ENCODE data around the gene NEK7. TPM values are rescaled to one million over a fixed set of nuclear protein-coding genes. Genes with fewer than 3 reads are reported as not detected.

NEK7 gene
- total and polyA plus RNA-seq, 7 donors: 15.2 to 312 (median 171) TPM

- H3K27ac ChIP-seq: peak overlapping the region in 1 of 4 donors; percentile 2
- H3K36me3 ChIP-seq: no peaks in the 10 kb centered on the region
- H3K9me3 ChIP-seq: no peaks in the 10 kb centered on the region
- no peaks in the 10 kb centered on the region for H3K27me3 ChIP-seq
- TF ChIP-seq EP300 (IDR thresholded peaks at IDR 0.05) (no peak), POLR2A (IDR thresholded peaks at IDR 0.05) (no peak), CTCF (IDR thresholded peaks at IDR 0.05) (no peak), POLR2AphosphoS5 (IDR thresholded peaks at IDR 0.05) (no peak)
- WGBS, 2 donors: 71 to 79% methylated on average over 4 of the region's 4 CpGs
- intact Hi-C loops (cut with DNase I): no loop called here
- H3K4me1 ChIP-seq: peaks cover 0 to 16% (median 8%) of the 10 kb centered on the region in 4 donors
- no peak for DNase-seq
- H3K4me3 ChIP-seq: no peak overlapping the region
Observed at GRCh38 chr1:198253259-198253658, 96.5 kb downstream of the NEK7 start.

GRCh38 chr1:198253668-198254067, 96.9 kb downstream of the NEK7 start:
- H3K4me3 ChIP-seq: no peak overlapping the region
- no peaks in the 10 kb centered on the region for H3K36me3 ChIP-seq
- no peaks in the 10 kb centered on the region for H3K27me3 ChIP-seq
- H3K4me1 ChIP-seq: peaks cover 0 to 20% (median 7%) of the 10 kb centered on the region in 4 donors
- H3K27ac ChIP-seq: peak overlapping the region in 1 of 4 donors; percentile 2
- intact Hi-C loops (cut with DNase I): no loop called here
- TF ChIP-seq POLR2AphosphoS5 (IDR thresholded peaks at IDR 0.05) (no peak), POLR2A (IDR thresholded peaks at IDR 0.05) (no peak), CTCF (IDR thresholded peaks at IDR 0.05) (no peak), EP300 (IDR thresholded peaks at IDR 0.05) (no peak)
- 55 to 71% methylated on average over 1 of the region's 1 CpG for WGBS, 2 donors
- no peak for DNase-seq
- no peaks in the 10 kb centered on the region for H3K9me3 ChIP-seq

- Histone ChIP-seq H3K27ac (no peak overlapping the region), H3K36me3 (no peaks in the 10 kb centered on the region), H3K4me1 (peaks cover 0 to 27% (median 7%) of the 10 kb centered on the region in 4 donors), H3K9me3 (no peaks in the 10 kb centered on the region), H3K4me3 (no peak overlapping the region), H3K27me3 (no peaks in the 10 kb centered on the region)
- DNase-seq: no peak
- intact Hi-C loops (cut with DNase I): no loop called here
- WGBS, 2 donors: 80 to 84% methylated on average over 2 of the region's 2 CpGs
- TF ChIP-seq CTCF (IDR thresholded peaks at IDR 0.05): no peak
- no peak for TF ChIP-seq POLR2A (IDR thresholded peaks at IDR 0.05)
Observed at GRCh38 chr1:198254521-198254920, 97.7 kb downstream of the NEK7 start.

GRCh38 chr1:198254948-198255347, 98.2 kb downstream of the NEK7 start:
- WGBS, 2 donors: 84 to 90% methylated on average over 1 of the region's 1 CpG
- H3K27me3 ChIP-seq: no peaks in the 10 kb centered on the region

More at GRCh38 chr1:198254948-198255347, 98.2 kb downstream of the NEK7 start:
- H3K4me3 ChIP-seq: no peak overlapping the region
- intact Hi-C loops (cut with DNase I): no loop called here
- TF ChIP-seq EP300 (IDR thresholded peaks at IDR 0.05): no peak
- no peak for TF ChIP-seq POLR2A (IDR thresholded peaks at IDR 0.05)
- no peak for TF ChIP-seq CTCF (IDR thresholded peaks at IDR 0.05)
- no peak for TF ChIP-seq POLR2AphosphoS5 (IDR thresholded peaks at IDR 0.05)
- no peaks in the 10 kb centered on the region for H3K9me3 ChIP-seq
- no peaks in the 10 kb centered on the region for H3K36me3 ChIP-seq
- H3K27ac ChIP-seq: no peak overlapping the region
- no peak for DNase-seq
- peaks cover 0 to 32% (median 7%) of the 10 kb centered on the region in 4 donors for H3K4me1 ChIP-seq

Data from sigmoid colon (tissue), 7 donors.